Vagina (tissue), 2 donors: ENCODE data around the gene FABP2. TPM values are rescaled to one million over a fixed set of nuclear protein-coding genes. Genes with fewer than 3 reads are reported as not detected.
"Not testable (repeated sequence)": the region's sequence is repeated elsewhere in the genome, so short reads cannot be mapped to it uniquely, and the experiment has no call there.

Source experiments
- DNase-seq, 2 donors: peaks; one replicate each; pipeline ENCODE4 v3.0.0-alpha.2; 2017; ENCODE audit errors: extremely low spot score in 2 of 2
- H3K27ac ChIP-seq: fragments of 200-600 bp; sonication (generic); one replicate; pipeline ENCODE4 v1.5.1; 2019
- H3K27me3 ChIP-seq: fragments of 200-600 bp; sonication (generic); one replicate; pipeline ENCODE4 v1.5.1; 2019
- H3K36me3 ChIP-seq, 2 donors: fragments of 200-600 bp; sonication (generic); one replicate each; pipeline ENCODE4 v1.5.1; 2017 to 2019
- H3K4me1 ChIP-seq: fragments of 200-600 bp; sonication (generic); one replicate; pipeline ENCODE4 v1.5.1; 2019
- H3K4me3 ChIP-seq, 2 donors: fragments of 200-600 bp; sonication (generic); 1 replicate in 1 of 2; 2 replicates in 1 of 2; pipeline ENCODE4 v1.5.1; 2016 to 2019
- H3K9me3 ChIP-seq: fragments of 200-600 bp; sonication (generic); one replicate; pipeline ENCODE4 v1.5.1; 2019
- POLR2A ChIP-seq, 2 donors: fragments of 450-650 bp; IDR thresholded peaks; one replicate each; pipeline ENCODE4 v1.6.1; 2017; ENCODE audit warnings: antibody characterized with exemption in 2 of 2, mild to moderate bottlenecking in 2 of 2, moderate library complexity in 2 of 2
- intact Hi-C: fragments of 100-400 bp; cut with DNase I; formaldehyde crosslinking; loops from one replicate; pipeline ENCODE4 v1.15.1; 2023
- total RNA-seq: library from RNA; depleted of rRNA; stranded (reverse); fragments of >200 nt; gene quantifications from one replicate; pipeline ENCODE4 v1.2.3, GENCODE V29; 2016

FABP2 gene
- not detected for total RNA-seq

- Histone ChIP-seq H3K4me3 (no peak within 1 kb of the TSS), H3K36me3 (no peaks in the 10 kb centered on the region), H3K4me1 (no peaks in the 10 kb centered on the region), H3K27ac (no peak within 1 kb of the TSS), H3K9me3 (no peaks in the 10 kb centered on the region), H3K27me3 (no peaks in the 10 kb centered on the region)
- no peak for TF ChIP-seq POLR2A (IDR thresholded peaks at IDR 0.05)
- no peak for DNase-seq
- intact Hi-C loops: no loop called here
Measured at GRCh38 chr4:119321921-119322687, at the start of gene FABP2. TSS of gene FABP2 (minus strand) at chr4:119322138. CDS start at chr4:119322102, 36 bp downstream.

DNA sequence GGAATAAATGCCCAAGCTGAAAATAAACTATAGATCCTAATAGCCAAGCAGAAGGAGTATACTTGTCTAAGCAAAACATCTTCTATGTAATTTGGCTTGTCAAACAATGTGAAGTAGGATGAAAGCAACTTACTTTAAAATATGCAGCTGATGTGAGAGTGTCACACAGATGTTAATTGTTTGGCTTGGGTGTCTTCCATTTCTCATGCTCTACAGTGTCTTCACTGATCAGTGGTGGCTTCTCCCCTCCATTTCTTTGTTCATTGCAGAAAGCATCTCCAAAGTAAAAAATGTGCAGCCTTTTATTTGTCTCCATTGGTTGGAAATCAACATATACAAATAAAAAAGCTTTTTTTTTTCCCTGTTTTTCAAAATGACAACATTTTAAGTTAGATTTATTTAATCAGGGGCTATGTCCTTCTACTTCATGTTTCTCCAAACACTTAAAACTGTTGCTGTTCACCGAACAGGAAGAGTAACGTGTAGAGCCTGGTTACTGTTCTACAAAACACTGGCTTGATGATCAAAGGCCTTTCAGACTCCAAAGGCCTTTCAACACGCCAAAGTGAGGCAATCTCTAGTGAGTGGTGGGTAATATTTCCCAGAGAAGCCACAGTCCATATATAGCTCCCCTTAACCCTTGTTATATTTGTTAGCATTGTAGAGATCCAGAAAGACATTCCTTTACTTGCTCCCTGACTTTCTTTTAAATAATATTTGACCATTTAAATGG, 49.2 kb upstream of the FABP2 start:
- H3K36me3 ChIP-seq, H3K27me3 ChIP-seq, DNase-seq, H3K9me3 ChIP-seq, intact Hi-C loops, H3K27ac ChIP-seq, H3K4me1 ChIP-seq, H3K4me3 ChIP-seq: not testable (repeated sequence)

- H3K4me1 ChIP-seq, intact Hi-C loops, H3K9me3 ChIP-seq, DNase-seq, H3K36me3 ChIP-seq, H3K27me3 ChIP-seq, H3K4me3 ChIP-seq, H3K27ac ChIP-seq: not testable (repeated sequence)
Measured at GRCh38 chr4:119370392-119370791, 48.5 kb upstream of the FABP2 start.

- H3K9me3 ChIP-seq, H3K4me1 ChIP-seq, H3K4me3 ChIP-seq, intact Hi-C loops, H3K27me3 ChIP-seq, H3K36me3 ChIP-seq, DNase-seq, H3K27ac ChIP-seq: not testable (repeated sequence)
Measured at GRCh38 chr4:119366802-119367201, 44.9 kb upstream of the FABP2 start.

DNA sequence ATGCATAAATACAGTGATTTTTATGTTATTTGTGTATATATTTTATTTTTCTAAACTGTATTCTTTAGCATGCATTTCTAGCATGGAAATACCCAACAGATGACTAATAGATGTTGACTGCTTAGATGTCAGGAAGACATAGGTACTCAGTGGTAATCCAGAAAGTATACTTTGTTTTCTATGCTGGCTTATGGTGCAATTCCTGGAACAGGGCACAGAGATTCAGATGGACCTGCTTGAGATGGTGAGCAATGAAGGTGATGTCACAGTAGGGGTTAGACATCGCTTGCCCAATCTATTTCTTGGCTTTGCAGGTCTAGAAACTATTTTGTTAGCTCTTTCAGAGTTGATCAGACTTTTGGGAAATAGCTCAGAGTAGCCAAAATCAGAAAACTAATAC, 42.3 kb upstream of the FABP2 start:
- H3K27ac ChIP-seq, H3K9me3 ChIP-seq, H3K4me1 ChIP-seq, H3K4me3 ChIP-seq, DNase-seq, H3K27me3 ChIP-seq, intact Hi-C loops, H3K36me3 ChIP-seq: not testable (repeated sequence)

DNA sequence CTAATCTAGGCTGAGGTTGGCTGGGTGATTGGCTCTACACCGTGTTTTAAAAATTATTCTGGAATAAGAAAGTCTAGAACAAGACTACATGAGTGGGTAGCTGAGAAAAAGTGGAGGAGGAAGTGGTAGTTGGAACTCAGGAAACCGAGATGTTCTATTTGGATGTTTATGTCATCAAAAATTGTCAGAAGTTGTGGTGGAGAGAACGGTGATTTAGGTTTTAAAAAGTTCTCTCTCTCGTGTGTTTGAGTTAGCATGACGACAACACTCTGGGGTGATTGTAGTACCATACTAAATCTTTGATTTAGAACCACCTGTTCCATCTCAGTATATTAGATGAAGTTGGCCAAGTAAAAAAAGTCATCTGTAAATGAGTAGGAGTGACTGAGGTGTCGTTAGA, 41.4 kb upstream of the FABP2 start:
- H3K4me1 ChIP-seq, H3K27ac ChIP-seq, intact Hi-C loops, H3K9me3 ChIP-seq, H3K27me3 ChIP-seq, DNase-seq, H3K4me3 ChIP-seq, H3K36me3 ChIP-seq: not testable (repeated sequence)

DNA sequence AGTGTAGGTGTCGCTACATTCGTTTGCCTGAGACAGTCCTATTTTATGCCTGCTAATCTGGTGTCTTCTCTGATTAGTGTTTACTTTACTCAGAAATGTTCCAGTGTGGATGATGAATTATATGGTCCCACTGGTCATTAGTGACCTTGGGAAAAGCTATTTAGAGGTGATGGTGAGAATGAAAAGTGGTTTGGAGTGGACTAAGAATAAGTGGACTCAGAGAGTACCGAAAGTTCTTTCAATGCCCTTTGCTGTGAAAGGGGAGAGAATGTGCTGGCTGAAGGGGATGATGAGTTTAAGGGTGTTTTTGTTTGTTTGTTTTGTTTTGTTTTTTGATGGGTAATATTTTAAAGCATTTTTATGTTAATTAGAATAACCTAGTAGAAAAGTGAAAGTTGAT, 40.5 kb upstream of the FABP2 start:
- H3K27me3 ChIP-seq, intact Hi-C loops, H3K4me3 ChIP-seq, H3K4me1 ChIP-seq, DNase-seq, H3K27ac ChIP-seq, H3K36me3 ChIP-seq, H3K9me3 ChIP-seq: not testable (repeated sequence)

GRCh38 chr4:119359873-119360272, 37.9 kb upstream of the FABP2 start:
- H3K4me3 ChIP-seq, intact Hi-C loops, DNase-seq: not testable (repeated sequence)

DNA sequence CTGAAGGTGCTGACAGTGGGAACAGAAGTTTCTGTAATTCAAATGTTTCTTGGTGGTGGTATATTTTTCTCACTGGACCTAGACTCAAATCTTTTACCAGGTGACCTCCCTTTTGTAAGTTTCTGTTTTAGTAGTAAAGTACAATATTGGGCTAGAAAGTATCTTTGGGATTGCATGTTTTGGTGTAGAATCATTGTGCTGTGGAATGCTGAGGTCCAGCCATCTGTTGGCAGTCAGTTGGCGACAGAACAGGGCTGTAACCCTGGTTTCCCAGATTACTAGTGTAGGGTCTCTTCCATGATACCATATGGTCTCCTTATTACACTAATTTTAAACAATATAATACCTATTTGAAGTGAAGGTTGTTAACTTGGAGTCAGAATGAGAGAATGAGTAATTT, 34.9 kb upstream of the FABP2 start:
- H3K4me3 ChIP-seq, H3K27me3 ChIP-seq, H3K9me3 ChIP-seq, H3K27ac ChIP-seq, H3K36me3 ChIP-seq, DNase-seq, H3K4me1 ChIP-seq, intact Hi-C loops: not testable (repeated sequence)

More at GRCh38 chr4:119359873-119360272, 37.9 kb upstream of the FABP2 start:
- not testable (repeated sequence) for H3K4me1 ChIP-seq, H3K36me3 ChIP-seq, H3K27ac ChIP-seq, H3K27me3 ChIP-seq, H3K9me3 ChIP-seq

DNA sequence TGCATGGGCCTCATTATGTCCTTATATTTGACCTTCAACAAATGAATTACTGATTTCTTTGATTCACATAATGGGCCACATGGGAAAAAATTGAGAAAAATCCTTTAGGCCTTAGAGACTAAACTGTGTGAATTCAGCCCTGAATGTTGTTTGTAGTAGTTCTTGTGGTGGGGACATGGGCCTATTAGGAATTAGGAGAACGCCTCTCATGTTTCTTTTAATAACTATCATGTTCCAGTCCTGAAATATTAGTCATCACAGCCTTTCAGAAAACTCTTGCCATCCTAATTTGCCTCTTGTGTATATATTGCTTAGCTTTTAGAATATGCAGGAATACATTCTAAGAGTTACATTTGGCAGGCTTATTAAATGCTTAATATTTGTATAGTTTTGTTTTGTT, 34.1 kb upstream of the FABP2 start:
- H3K27me3 ChIP-seq, intact Hi-C loops, H3K4me1 ChIP-seq, H3K36me3 ChIP-seq, H3K4me3 ChIP-seq, H3K9me3 ChIP-seq, DNase-seq, H3K27ac ChIP-seq: not testable (repeated sequence)

GRCh38 chr4:119353364-119353763, 31.4 kb upstream of the FABP2 start:
- H3K9me3 ChIP-seq, H3K27me3 ChIP-seq, H3K4me1 ChIP-seq, H3K4me3 ChIP-seq, H3K27ac ChIP-seq, H3K36me3 ChIP-seq, intact Hi-C loops, DNase-seq: not testable (repeated sequence)

DNA sequence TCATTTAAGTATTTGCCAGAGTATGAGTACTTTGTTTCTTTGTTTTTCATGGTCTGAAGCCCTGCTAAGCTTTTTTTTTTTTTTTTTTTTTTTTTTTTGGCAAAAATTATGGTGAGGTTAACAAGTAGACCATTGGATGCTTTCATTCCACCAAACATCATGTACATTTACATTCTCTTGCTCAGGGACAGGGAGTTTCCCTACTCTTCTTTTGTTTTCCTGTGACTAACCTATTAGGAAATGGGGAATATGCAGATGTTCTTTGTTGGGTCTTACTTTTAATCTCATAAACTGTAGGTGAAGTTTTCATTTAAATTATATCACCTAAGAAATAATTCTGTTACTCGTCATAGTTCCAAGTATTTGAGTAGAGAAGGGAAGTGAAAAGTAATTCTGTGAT, 26.2 kb upstream of the FABP2 start:
- H3K4me3 ChIP-seq, intact Hi-C loops, H3K27me3 ChIP-seq, H3K27ac ChIP-seq, H3K36me3 ChIP-seq, H3K4me1 ChIP-seq, H3K9me3 ChIP-seq, DNase-seq: not testable (repeated sequence)

GRCh38 chr4:119343293-119343692, 21.4 kb upstream of the FABP2 start:
- intact Hi-C loops, DNase-seq, H3K4me1 ChIP-seq, H3K36me3 ChIP-seq, H3K4me3 ChIP-seq, H3K27me3 ChIP-seq, H3K9me3 ChIP-seq, H3K27ac ChIP-seq: not testable (repeated sequence)

DNA sequence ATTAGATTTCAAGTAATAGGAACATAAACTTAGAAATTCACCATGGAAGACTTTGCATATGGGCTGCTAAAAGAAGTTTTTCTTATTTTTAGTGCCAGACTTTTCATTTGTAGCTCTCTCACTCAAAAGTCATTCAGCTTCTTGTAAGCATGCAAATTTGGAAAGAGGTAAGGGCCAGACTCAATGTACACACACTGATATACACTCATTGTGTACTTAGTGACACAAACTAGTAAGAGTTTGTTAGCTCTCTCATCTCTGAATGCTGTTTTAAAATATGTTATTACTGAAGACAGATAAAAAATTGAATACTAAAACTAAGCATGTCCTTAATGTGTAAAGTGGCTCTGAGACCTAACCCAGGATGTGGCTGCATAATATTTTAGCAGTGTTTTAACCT, 18.0 kb upstream of the FABP2 start:
- H3K27me3 ChIP-seq, DNase-seq, intact Hi-C loops, H3K36me3 ChIP-seq, H3K9me3 ChIP-seq, H3K27ac ChIP-seq, H3K4me3 ChIP-seq, H3K4me1 ChIP-seq: not testable (repeated sequence)
